ENCODE measurements around the gene MARCHF10.
"Not testable (repeated sequence)": the region's sequence is repeated elsewhere in the genome, so short reads cannot be mapped to it uniquely, and the experiment has no call there.

The MARCHF10 gene

GRCh38 chr17:62807812-62808575 is at the start of gene MARCHF10:
TSS of gene MARCHF10 (minus strand) at chr17:62808314. CDS start at chr17:62801735, 6,579 bp downstream.
- DNase-seq, result peak; percentile 58

GRCh38 chr17:62857526-62857925 is 49.4 kb upstream of the MARCHF10 start:
- DNase-seq, result no peak

GRCh38 chr17:62856594-62856993 is 48.5 kb upstream of the MARCHF10 start:
- no peak for DNase-seq

- DNase-seq, result no peak
Measured at GRCh38 chr17:62855156-62855555, 47.0 kb upstream of the MARCHF10 start.

- DNase-seq, result no peak
Measured at GRCh38 chr17:62854098-62854680, 46.1 kb upstream of the MARCHF10 start.

- DNase-seq, result no peak
Measured at GRCh38 chr17:62852195-62852594, 44.1 kb upstream of the MARCHF10 start.

GRCh38 chr17:62849591-62850415 is 41.7 kb upstream of the MARCHF10 start:
- not testable (repeated sequence) for DNase-seq

GRCh38 chr17:62848334-62848733 is 40.2 kb upstream of the MARCHF10 start:
- DNase-seq, result no peak

GRCh38 chr17:62847426-62847825 is 39.3 kb upstream of the MARCHF10 start:
- DNase-seq, result no peak

GRCh38 chr17:62840871-62841270 is 32.8 kb upstream of the MARCHF10 start:
- no peak for DNase-seq

- not testable (repeated sequence) for DNase-seq
Measured at GRCh38 chr17:62833816-62834215, 25.7 kb upstream of the MARCHF10 start.

- DNase-seq, result no peak
Measured at GRCh38 chr17:62832405-62832804, 24.3 kb upstream of the MARCHF10 start.

- not testable (repeated sequence) for DNase-seq
Measured at GRCh38 chr17:62831066-62831465, 23.0 kb upstream of the MARCHF10 start.

- DNase-seq, result no peak
Measured at GRCh38 chr17:62827746-62828485, 19.8 kb upstream of the MARCHF10 start.

GRCh38 chr17:62826956-62827355 is 18.8 kb upstream of the MARCHF10 start:
- DNase-seq, result no peak

- DNase-seq, result no peak
Measured at GRCh38 chr17:62825182-62825581, 17.1 kb upstream of the MARCHF10 start.

GRCh38 chr17:62824290-62825131 is 16.4 kb upstream of the MARCHF10 start:
- no peak for DNase-seq

- DNase-seq, result no peak
Measured at GRCh38 chr17:62823111-62823893, 15.2 kb upstream of the MARCHF10 start.

- DNase-seq, result no peak
Measured at GRCh38 chr17:62822080-62822904, 14.2 kb upstream of the MARCHF10 start.
